SJSA1 (cell line): ENCODE data around the gene SEPTIN7. TPM values are rescaled to one million over a fixed set of nuclear protein-coding genes. Genes with fewer than 3 reads are reported as not detected.
"Not testable (repeated sequence)": the region's sequence is repeated elsewhere in the genome, so short reads cannot be mapped to it uniquely, and the experiment has no call there.

ENCODE experiments used
- DNase-seq, 2 experiments: peaks; one replicate each; pipeline ENCODE4 v3.0.0-alpha.2; 2015 to 2020; ENCODE audit warnings: low spot score in 2 of 2, low read depth in 1 of 2
- H3K27ac ChIP-seq: fragments of 250-450 bp; sonication (Bioruptor Pico); 2 replicates; pipeline ENCODE4 v1.5.1; 2020; ENCODE audit warnings: mild to moderate bottlenecking, moderate library complexity
- H3K27me3 ChIP-seq: fragments of 250-450 bp; sonication (Bioruptor Pico); replicated peaks from 2 replicates; pipeline ENCODE4 v1.5.1; 2020; ENCODE audit warnings: mild to moderate bottlenecking, moderate library complexity
- H3K36me3 ChIP-seq: fragments of 250-450 bp; sonication (Bioruptor Pico); 2 replicates; pipeline ENCODE4 v1.5.1; 2020; ENCODE audit warnings: mild to moderate bottlenecking
- H3K4me1 ChIP-seq: fragments of 250-450 bp; sonication (Bioruptor Pico); replicated peaks from 2 replicates; pipeline ENCODE4 v1.6.1; 2021; ENCODE audit warnings: mild to moderate bottlenecking
- H3K4me3 ChIP-seq: fragments of 250-450 bp; sonication (Bioruptor Pico); 2 replicates; pipeline ENCODE4 v1.5.1; 2020; ENCODE audit warnings: mild to moderate bottlenecking
- H3K9me3 ChIP-seq: fragments of 250-450 bp; sonication (Bioruptor Pico); replicated peaks from 2 replicates; pipeline ENCODE4 v1.5.1; 2020; ENCODE audit warnings: mild to moderate bottlenecking
- total RNA-seq: library from RNA; depleted of rRNA; stranded (reverse); fragments of >200 nt; shearing (Covaris generic); gene quantifications from 2 replicates; pipeline ENCODE4 v1.2.3, GENCODE V29; 2014; rRNA removed

Gene SEPTIN7
- total RNA-seq: 420 and 460 TPM in 2 replicates

DNA sequence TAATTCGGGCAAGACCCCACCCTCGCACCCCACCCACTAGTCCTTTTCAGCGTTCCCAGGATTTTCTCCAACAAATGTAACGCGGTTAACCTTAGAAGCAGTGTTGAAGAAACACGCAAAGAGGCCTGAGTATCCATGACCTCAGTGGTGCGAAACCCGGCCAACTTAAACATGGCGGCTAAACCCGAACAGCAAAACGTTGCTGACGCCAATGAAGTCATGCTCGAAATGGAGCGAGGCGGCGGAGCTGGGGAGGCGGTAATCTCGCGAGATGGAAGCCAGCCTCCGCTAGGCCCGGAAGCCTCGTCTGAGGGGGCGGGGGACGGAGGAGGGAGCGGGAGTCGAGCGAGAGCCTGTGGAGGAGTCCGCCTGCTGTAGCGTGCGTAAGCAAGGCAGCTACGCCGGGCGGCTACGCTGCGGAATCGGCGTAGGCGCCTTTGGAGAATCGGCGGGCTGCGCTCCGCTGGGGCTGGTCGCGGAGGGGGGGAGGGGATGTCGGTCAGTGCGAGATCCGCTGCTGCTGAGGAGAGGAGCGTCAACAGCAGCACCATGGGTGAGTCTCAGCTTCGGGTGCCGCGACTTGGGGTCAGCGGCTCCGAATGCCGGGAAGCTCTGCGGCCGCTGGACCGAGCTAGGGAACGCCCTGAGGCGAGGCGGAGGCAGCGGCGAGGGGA, at the start of gene SEPTIN7:
TSS of gene SEPTIN7 (plus strand) at position 340 of the 674 bp plus-strand sequence. CDS start at position 493, 153 bp downstream.
- peaks cover 6% of the 10 kb centered on the region for H3K36me3 ChIP-seq
- peak within 1 kb of the TSS; percentile 76 for H3K4me3 ChIP-seq
- peak; percentile 99 for DNase-seq
- H3K9me3 ChIP-seq: no peaks in the 10 kb centered on the region
- H3K27ac ChIP-seq: peak within 1 kb of the TSS; percentile 97
- peaks cover 18% of the 10 kb centered on the region for H3K4me1 ChIP-seq
- no peaks in the 10 kb centered on the region for H3K27me3 ChIP-seq

DNA sequence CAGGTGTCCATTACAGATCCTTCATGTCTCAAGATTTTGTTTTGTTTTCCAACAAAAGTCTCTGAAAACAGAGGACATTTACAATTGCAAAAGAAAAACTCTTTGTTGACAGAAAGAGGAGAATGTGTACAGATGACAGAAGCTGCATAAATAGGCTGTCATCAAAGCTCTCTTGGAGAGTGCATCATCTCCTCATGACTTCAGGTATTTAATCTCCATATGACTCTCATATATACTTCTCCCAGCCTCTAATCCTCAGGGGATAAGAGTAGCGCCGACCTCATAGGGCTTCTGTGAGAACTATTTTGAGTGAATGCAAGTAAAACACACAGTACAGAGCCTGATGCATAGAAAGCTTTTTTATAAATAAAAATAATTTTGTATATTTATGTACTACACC, 48.1 kb upstream of the SEPTIN7 start:
- no peak for DNase-seq
- H3K9me3 ChIP-seq: no peaks in the 10 kb centered on the region
- no peaks in the 10 kb centered on the region for H3K4me1 ChIP-seq
- H3K27me3 ChIP-seq: peaks cover 6% of the 10 kb centered on the region; the same call in 1 of the 2 replicates
- H3K27ac ChIP-seq: no peak overlapping the region
- H3K36me3 ChIP-seq: no peaks in the 10 kb centered on the region
- no peak overlapping the region for H3K4me3 ChIP-seq

DNA sequence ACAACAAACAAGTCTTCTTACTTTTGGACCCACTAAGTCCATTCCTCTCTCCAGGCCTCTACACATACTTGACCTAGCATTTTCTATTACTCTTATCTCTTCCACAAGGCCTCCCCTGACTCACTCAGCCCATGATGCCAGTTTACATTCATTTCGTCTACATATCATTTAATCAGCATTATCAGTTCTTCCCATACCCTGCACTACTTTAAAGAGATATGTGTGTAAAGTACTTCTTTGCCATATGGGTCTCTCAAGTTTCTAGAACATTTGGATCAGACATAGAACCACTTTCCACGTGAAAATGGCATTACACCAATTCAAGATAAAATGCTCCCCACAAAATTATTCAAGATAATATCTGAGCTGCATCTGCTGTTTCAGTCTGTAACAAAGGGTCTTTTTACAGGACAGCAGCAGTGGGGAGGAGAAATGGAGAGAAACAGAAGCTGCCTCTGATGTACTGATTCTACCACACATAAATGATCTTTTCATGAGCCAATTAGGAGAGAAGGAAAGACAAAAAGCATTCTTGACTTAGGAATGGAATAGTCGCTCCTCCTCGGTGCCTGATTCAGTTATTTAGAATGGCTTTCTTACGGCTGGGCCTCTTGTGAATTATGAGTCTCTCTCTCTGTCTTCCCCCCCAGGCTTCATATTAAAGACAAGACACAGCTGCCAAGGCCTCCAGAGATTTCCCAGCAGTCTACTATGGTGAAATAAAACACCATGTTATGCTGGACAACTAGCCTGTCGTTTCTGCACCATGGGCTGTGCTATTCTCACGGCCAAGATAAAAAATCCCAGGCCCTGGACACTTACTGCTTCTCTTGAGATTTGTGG, 46.9 kb upstream of the SEPTIN7 start:
- Histone ChIP-seq H3K4me3 (no peak overlapping the region), H3K9me3 (no peaks in the 10 kb centered on the region), H3K4me1 (no peaks in the 10 kb centered on the region), H3K27me3 (peaks cover 6% of the 10 kb centered on the region; the same call in 1 of the 2 replicates), H3K36me3 (no peaks in the 10 kb centered on the region), H3K27ac (no peak overlapping the region)
- no peak for DNase-seq

DNA sequence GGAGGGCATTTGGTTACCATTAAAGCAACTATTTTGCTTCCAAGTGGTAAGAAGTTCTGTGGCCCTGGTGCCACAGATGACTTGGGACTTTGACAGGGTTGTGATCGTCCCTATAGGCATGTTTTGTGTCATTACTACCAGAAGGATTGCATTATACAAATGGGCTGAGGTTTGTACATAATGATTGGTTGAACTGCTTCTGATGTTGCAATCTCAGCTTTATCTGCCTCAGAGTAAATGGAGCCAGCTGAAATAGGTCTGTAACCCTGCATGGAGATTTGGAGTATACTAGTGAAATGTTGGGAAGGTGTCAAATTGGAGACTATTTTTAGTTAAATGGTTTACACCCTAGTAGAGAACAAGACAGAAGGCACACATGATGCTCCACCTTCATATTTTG, 46.1 kb upstream of the SEPTIN7 start:
- Histone ChIP-seq H3K36me3 (no peaks in the 10 kb centered on the region), H3K4me3 (no peak overlapping the region), H3K27ac (no peak overlapping the region), H3K4me1 (no peaks in the 10 kb centered on the region), H3K9me3 (no peaks in the 10 kb centered on the region), H3K27me3 (peaks cover 6% of the 10 kb centered on the region; the same call in 1 of the 2 replicates)
- DNase-seq: no peak

DNA sequence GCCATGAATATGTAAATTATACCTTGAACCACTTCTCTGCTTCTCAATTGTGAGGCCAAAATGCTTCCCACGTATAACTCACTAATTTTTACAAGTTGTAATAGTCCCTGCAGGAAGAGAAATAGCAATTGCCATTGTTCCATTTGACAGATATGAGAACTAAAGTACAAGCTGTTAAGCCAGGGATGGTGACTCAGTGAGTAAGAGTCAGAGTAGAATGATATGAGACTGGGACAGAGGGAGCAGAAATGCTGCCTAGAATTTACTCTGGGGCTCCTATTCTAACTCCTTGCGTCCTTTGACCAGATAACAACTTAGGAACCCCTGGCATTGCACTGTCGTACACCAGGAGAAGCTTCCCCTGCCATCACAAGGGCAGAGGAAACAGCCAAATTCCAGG, 45.1 kb upstream of the SEPTIN7 start:
- H3K27me3 ChIP-seq: peaks cover 6% of the 10 kb centered on the region; the same call in 1 of the 2 replicates
- H3K36me3 ChIP-seq: no peaks in the 10 kb centered on the region
- no peak overlapping the region for H3K4me3 ChIP-seq
- H3K27ac ChIP-seq: no peak overlapping the region
- no peaks in the 10 kb centered on the region for H3K9me3 ChIP-seq
- no peak for DNase-seq
- no peaks in the 10 kb centered on the region for H3K4me1 ChIP-seq

DNA sequence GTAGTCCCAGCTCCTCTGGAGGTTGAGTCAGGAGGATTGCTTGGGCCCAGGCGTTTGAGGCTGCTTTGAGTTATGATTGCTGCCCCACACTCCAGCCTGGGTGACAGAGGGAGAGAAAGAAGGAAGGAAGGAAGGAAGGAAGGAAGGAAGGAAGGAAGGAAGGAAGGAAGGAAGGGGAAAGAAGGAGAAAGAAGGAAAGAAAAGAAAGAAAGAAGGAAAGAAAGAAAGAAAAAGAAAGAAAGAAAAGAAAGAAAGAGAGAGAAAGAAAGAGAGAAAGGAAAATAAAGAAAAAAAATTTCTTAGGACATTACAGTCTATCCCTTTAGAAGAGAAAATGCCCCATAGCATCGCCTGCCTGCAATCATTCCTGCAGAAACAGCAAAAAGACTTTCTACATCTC, 44.4 kb upstream of the SEPTIN7 start:
- not testable (repeated sequence) for H3K9me3 ChIP-seq, H3K27ac ChIP-seq, H3K36me3 ChIP-seq, H3K4me1 ChIP-seq, DNase-seq, H3K27me3 ChIP-seq, H3K4me3 ChIP-seq

DNA sequence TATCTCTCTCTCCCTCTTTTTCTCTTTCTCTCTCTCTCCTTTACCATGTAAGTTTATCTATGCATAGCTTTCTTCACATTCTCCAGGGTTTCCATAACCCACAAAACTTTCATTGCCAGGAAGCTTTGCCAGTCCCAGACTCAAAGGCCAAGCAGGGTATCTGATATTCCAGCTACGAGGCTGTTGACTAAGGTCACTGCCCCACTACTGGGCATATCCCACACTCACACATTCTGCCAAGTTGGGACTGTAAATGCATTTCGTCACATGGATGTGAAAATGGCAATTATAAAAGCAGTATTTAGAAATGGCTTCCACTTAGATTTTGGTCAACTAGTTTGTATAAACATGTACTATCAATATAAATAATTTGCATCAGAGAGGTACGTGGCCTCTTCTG, 43.3 kb upstream of the SEPTIN7 start:
- H3K27me3 ChIP-seq: peaks cover 6% of the 10 kb centered on the region; the same call in 1 of the 2 replicates
- no peak overlapping the region for H3K4me3 ChIP-seq
- no peak for DNase-seq
- H3K4me1 ChIP-seq: no peaks in the 10 kb centered on the region
- no peak overlapping the region for H3K27ac ChIP-seq
- H3K36me3 ChIP-seq: no peaks in the 10 kb centered on the region
- H3K9me3 ChIP-seq: no peaks in the 10 kb centered on the region

DNA sequence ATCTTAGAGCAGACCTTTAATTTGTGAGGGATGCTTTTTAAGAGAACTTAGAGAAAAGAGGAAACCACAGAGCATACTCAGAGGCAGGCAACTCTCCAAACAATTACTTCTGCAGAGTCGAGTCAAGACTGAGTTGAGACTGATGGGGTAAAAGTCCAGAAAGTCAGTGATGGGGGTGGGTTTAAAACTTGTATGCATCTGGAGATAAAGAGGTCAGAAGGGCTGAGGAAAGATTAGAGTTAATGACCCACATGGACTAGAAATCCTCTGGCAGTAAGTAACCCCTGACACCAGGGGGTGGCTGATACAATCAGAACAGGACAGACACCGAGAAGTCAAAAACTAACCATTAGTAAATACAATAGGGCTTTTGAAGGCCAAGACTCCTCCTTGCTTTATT, 42.4 kb upstream of the SEPTIN7 start:
- Histone ChIP-seq H3K4me1 (no peaks in the 10 kb centered on the region), H3K4me3 (no peak overlapping the region), H3K27me3 (peaks cover 2% of the 10 kb centered on the region; the same call in 1 of the 2 replicates), H3K27ac (no peak overlapping the region), H3K9me3 (no peaks in the 10 kb centered on the region), H3K36me3 (no peaks in the 10 kb centered on the region)
- DNase-seq: no peak

DNA sequence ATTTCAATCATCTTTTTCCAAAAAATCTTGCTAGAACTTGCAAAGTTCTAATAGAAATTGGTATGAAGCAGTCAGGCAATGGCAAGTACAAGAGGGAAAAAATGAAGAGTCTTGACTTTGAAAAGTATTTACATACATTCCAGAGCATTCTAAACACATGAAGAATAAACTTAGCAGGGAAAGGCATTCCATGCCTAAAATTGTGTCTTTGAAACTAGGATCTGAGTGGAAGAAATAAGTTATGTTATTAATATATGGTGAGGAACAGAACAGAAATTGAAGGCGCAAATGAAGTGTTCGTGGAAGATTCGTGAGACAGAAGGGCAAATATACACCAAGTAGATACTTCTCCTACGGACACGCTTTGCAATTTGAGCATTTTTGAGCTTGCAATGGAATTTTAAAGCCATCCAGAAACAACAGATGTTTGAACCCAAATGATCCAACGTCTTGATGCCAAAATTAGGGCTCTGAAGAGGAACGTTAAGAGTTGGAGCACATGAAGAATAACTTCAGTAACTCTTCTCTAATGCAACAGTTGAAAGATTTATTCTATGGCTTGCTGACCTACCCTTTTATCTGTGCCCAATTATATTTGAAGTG, 40.6 kb upstream of the SEPTIN7 start:
- no peaks in the 10 kb centered on the region; the same call in 1 of the 2 replicates for H3K27me3 ChIP-seq
- DNase-seq: no peak
- no peaks in the 10 kb centered on the region for H3K9me3 ChIP-seq
- H3K4me3 ChIP-seq: no peak overlapping the region
- no peaks in the 10 kb centered on the region for H3K36me3 ChIP-seq
- no peaks in the 10 kb centered on the region for H3K4me1 ChIP-seq
- H3K27ac ChIP-seq: no peak overlapping the region

DNA sequence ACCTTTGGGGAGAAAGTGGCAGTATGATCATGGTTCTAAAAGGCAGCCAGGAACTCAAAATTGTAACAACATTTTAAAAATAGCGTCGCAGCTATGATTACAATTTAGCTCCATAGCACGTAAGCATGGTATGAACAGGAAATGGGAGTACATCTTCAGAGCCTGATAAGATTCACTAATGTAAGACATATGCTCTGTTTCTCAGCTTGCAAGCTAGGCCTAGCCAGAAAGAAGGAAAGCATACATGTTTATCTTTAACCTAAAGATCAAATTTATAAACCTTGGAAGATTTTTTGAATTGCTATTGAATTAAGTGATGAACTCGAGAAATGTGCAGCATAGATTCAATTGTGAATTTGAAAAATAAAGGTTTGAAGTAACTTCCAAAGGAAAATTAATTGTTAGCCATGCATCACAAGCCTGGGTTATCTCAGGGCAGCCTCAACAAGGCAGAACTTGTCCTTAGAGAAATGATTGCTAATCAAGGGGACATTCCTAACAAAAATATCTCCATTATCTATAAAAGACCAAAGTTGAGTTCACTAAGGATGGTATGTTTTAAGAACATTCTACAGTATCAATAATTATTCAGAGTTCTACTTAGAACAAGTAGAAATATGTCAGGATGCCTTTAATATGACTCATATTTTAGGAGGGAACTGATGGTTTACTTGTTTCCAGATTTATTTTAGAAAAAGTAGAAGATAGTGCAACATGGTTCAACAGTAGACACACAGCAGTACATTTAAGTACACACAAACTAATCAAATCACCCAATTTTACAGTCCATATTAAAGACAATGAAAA, 38.8 kb upstream of the SEPTIN7 start:
- no peak overlapping the region; the same call in 1 of the 2 replicates for H3K27ac ChIP-seq
- no peak for DNase-seq

DNA sequence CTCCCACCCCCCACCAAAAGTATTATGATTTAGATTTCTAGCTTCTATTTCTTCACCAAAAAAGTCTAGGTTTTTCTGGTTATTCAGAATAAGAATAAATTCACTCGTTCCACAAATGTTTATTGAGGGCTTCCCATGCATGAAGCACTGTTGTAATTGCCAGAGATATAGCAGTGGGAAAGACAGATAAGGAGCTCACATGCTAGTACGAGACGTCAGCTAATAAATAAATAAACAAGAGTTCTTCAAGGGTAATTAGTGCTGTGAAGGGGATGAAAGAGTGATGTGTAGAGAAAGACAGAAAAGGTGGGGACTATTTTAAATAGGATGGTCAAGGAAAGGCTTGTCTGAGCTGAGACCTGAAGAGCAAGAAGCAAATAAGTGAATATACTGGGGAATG, 38.1 kb upstream of the SEPTIN7 start:
- Histone ChIP-seq H3K4me3 (no peak overlapping the region), H3K4me1 (no peaks in the 10 kb centered on the region), H3K9me3 (no peaks in the 10 kb centered on the region), H3K36me3 (no peaks in the 10 kb centered on the region), H3K27me3 (no peaks in the 10 kb centered on the region), H3K27ac (no peak overlapping the region)
- no peak for DNase-seq

More for the DNA sequence above, 38.8 kb upstream of the SEPTIN7 start:
- no peak overlapping the region for H3K4me3 ChIP-seq
- H3K36me3 ChIP-seq: no peaks in the 10 kb centered on the region
- H3K9me3 ChIP-seq: no peaks in the 10 kb centered on the region
- no peaks in the 10 kb centered on the region for H3K27me3 ChIP-seq
- no peaks in the 10 kb centered on the region for H3K4me1 ChIP-seq

DNA sequence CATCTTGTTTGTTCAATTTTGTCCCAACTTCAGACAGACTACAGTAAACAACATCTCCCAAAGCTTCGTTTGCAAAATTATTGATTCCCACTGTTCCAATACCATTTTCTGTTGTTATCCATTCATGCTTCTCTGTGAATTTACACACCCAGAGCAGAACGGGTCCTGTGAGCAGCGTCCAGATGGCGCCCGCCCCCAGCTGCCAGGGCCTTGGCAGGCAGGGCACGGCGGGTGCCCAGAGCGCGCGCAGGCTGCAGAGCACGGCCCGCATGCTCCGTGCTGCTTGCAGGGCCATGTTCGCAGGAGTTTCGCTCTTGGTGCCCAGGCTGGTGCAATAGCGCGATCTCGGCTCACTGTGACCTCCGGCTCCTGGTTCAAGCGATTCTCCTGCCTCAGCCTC, 32.5 kb upstream of the SEPTIN7 start:
- Histone ChIP-seq H3K4me1 (no peaks in the 10 kb centered on the region), H3K27ac (no peak overlapping the region), H3K4me3 (no peak overlapping the region), H3K27me3 (no peaks in the 10 kb centered on the region), H3K36me3 (no peaks in the 10 kb centered on the region), H3K9me3 (no peaks in the 10 kb centered on the region)
- DNase-seq: no peak

DNA sequence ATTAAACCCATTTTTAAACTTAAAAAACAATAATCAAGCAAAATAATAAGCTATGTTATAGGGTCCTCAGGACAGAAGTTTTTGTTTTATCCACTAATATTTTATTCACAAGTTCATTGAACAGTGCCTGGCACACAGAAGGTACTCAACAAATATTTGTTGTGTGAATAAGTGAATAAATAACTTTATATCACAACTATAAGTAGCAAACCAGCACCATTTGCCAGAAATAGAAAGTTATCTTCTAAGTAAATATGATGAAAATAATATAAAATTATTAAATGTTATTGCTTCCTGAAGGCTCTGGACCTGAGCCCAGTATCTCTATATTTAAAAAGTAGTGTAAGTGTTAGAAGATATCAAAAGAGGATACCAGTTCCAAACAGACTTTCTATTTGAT, 29.1 kb upstream of the SEPTIN7 start:
- H3K27ac ChIP-seq: no peak overlapping the region
- DNase-seq: no peak
- no peak overlapping the region for H3K4me3 ChIP-seq
- H3K36me3 ChIP-seq: no peaks in the 10 kb centered on the region
- no peaks in the 10 kb centered on the region for H3K27me3 ChIP-seq
- no peaks in the 10 kb centered on the region for H3K4me1 ChIP-seq
- H3K9me3 ChIP-seq: no peaks in the 10 kb centered on the region
